K562 (cell line): ENCODE measurements around the gene MYL11. TPM values are rescaled to one million over a fixed set of nuclear protein-coding genes. Genes with fewer than 3 reads are reported as not detected.
A peak's percentile ranks its signal among the peaks of the same experiment; 100 is the strongest.

Experiments used
- ARID4B ChIP-seq: sonication (generic); formaldehyde crosslinking; IDR thresholded peaks from 2 replicates; pipeline ENCODE4 v1.8.0; 2022; ENCODE audit warnings: mild to moderate bottlenecking, missing genetic modification reagents
- BCOR ChIP-seq: fragments of 450-650 bp; IDR thresholded peaks from 2 replicates; pipeline ENCODE4 v1.6.1; 2016
- BRD9 ChIP-seq: fragments of 450-650 bp; IDR thresholded peaks from 2 replicates; pipeline ENCODE4 v1.6.1; 2018; ENCODE audit warnings: low read depth; ENCODE audit not compliant: partially characterized antibody
- CREB3 ChIP-seq: fragments of 450-650 bp; conservative IDR thresholded peaks from 2 replicates; pipeline ENCODE4 v1.6.1; 2016; ENCODE audit warnings: missing genetic modification characterization, low read depth, mild to moderate bottlenecking, missing compliant biosample characterization, moderate library complexity
- GTF3C2 ChIP-seq: IDR thresholded peaks from 3 replicates; pipeline ENCODE4 v1.6.1; 2011; ENCODE audit warnings: borderline replicate concordance, mild to moderate bottlenecking, moderate library complexity; ENCODE audit not compliant: insufficient read length; ENCODE audit errors: extremely low read depth
- OTX1 ChIP-seq: fragments of 450-650 bp; formaldehyde crosslinking; IDR thresholded peaks from 2 replicates; pipeline ENCODE4 v1.4.0; 2022; ENCODE audit warnings: mild to moderate bottlenecking
- POLR2B ChIP-seq: fragments of 450-650 bp; IDR thresholded peaks from 2 replicates; pipeline ENCODE4 v1.6.1; 2018; ENCODE audit warnings: low read depth; ENCODE audit not compliant: partially characterized antibody
- SMAD2 ChIP-seq: fragments of 150-350 bp; IDR thresholded peaks from 2 replicates; pipeline ENCODE4 v1.6.1; 2014; ENCODE audit warnings: low read depth, mild to moderate bottlenecking, low read length
- SNAPC5 ChIP-seq: fragments of 250-450 bp; sonication (Bioruptor Pico); IDR thresholded peaks from 2 replicates; pipeline ENCODE4 v1.8.0; 2021; ENCODE audit warnings: moderate library complexity, mild to moderate bottlenecking, inconsistent platforms
- TAF9B ChIP-seq: fragments of 450-650 bp; IDR thresholded peaks from 2 replicates; pipeline ENCODE4 v1.6.1; 2018; ENCODE audit warnings: mild to moderate bottlenecking; ENCODE audit not compliant: partially characterized antibody
- TFAM ChIP-seq: fragments of 250-450 bp; sonication (Bioruptor Pico); conservative IDR thresholded peaks from 2 replicates; pipeline ENCODE4 v1.5.0; 2021; ENCODE audit warnings: mild to moderate bottlenecking, moderate library complexity
- TRIM24 ChIP-seq, 2 experiments: fragments of 450-650 bp; IDR thresholded peaks; 2 replicates each; pipeline ENCODE4 v1.6.1; 2016
- ZKSCAN8 ChIP-seq: fragments of 200-800 bp; sonication (Bioruptor generic); IDR thresholded peaks from 2 replicates; pipeline ENCODE4 v1.6.1; 2016; ENCODE audit warnings: missing genetic modification characterization, missing compliant biosample characterization
- ZNF239 ChIP-seq: fragments of 250-450 bp; sonication (Bioruptor Pico); IDR thresholded peaks from 2 replicates; pipeline ENCODE4 v1.4.0; 2020; ENCODE audit warnings: mild to moderate bottlenecking
- ZNF398 ChIP-seq: fragments of 250-450 bp; sonication (Bioruptor Pico); IDR thresholded peaks from 2 replicates; pipeline ENCODE4 v1.8.0; 2021; ENCODE audit warnings: moderate library complexity, mild to moderate bottlenecking, inconsistent platforms
- polyA plus RNA-seq, 8 experiments: library from polyadenylated mRNA; depleted of rRNA in 4 of 8; stranded (reverse) in 5 of 8; unstranded in 3 of 8; fragments of >200 nt; fragmentation: Nextera tagmentation in 2 of 8; fragmentation: Illumina TruSeq in 1 of 8; extraction: Ambion mirVana in 2 of 8; extraction: Trizol in 1 of 8; gene quantifications; 2 replicates each; pipeline versions ENCODE4 v1.2.1 to v1.2.3, GENCODE V29; 2011 to 2014; ENCODE audit warnings: inconsistent platforms in 1 of 8, missing spikeins in 1 of 8
- total RNA-seq, 7 experiments: library from RNA; depleted of rRNA in 6 of 7; stranded (reverse); fragments of >200 nt in 6 of 7; fragmentation: Illumina TruSeq in 2 of 7; extraction: Trizol in 2 of 7; gene quantifications; 2 replicates each; pipeline versions ENCODE4 v1.2.1 to v1.2.3, GENCODE V29; 2011 to 2021; ENCODE audit warnings: low replicate concordance in 1 of 7

MYL11 gene
- total and polyA plus RNA-seq, 9 of the 15 experiments (the other 6 are each of a cell fraction or from before 2014, with no cell fraction given) = 0.31 to 1.5 (median 0.73) TPM; not detected in 4

GRCh38 chr16:30378236-30379157, 3.9 kb downstream of the MYL11 start (continued):
- TF ChIP-seq CREB3 (tag) (no peak), SMAD2 (no peak), TRIM24 (IDR thresholded peaks at IDR 0.05) (peak in 1 of 2 experiments; percentile 28; a peak in 1 of 4 replicates), ZNF239 (no peak), OTX1 (peak; percentile 57; the same call in 1 of the 2 replicates), BRD9 (peak; percentile 24), TFAM (no peak), POLR2B (peak; percentile 56), SNAPC5 (CRISPR knock-in tag) (no peak), ZKSCAN8 (CRISPR knock-in tag) (no peak), ZNF398 (CRISPR knock-in tag) (no peak), ARID4B (CRISPR knock-in tag) (peak; percentile 70), TAF9B (no peak), BCOR (peak; percentile 54), GTF3C2 (no peak)
